ENCODE results near the gene PACS2. TPM values are rescaled to one million over a fixed set of nuclear protein-coding genes. Genes with fewer than 3 reads are reported as not detected.

The PACS2 gene
- total RNA-seq, 1 experiment from 2014 or later = 100 TPM

GRCh38 chr14:105389976-105390848 lies 75.7 kb downstream of the PACS2 start (continued):
- no peak for TF ChIP-seq ZNF219 (CRISPR knock-in tag; IDR thresholded peaks at IDR 0.05; ENCODE audit: borderline replicate concordance)

GRCh38 chr14:105390849-105391500 lies 76.4 kb downstream of the PACS2 start:
- H3K4me3 Mint-ChIP-seq = no peak overlapping the region
- no peaks in the 10 kb centered on the region for H3K9me3 Mint-ChIP-seq
- ChIA-PET CTCF (interaction anchor here (1.7 to 3.2 kb wide), 3 partner anchors 13 to 90 kb away, joined by 4 to 18 read pairs (median 9); no protein-coding TSS in a partner anchor), POLR2A (no interaction called here)
- DNase-seq (ENCODE audit: low spot score) (no peak), ATAC-seq (no peak)
- H3K27ac Mint-ChIP-seq = no peak overlapping the region
- TF ChIP-seq TP53 (CRISPR knock-in tag; IDR thresholded peaks at IDR 0.05) (no peak), SMAD3 (CRISPR knock-in tag; IDR thresholded peaks at IDR 0.05; ENCODE audit: borderline replicate concordance) (no peak), CBFB (CRISPR knock-in tag; IDR thresholded peaks at IDR 0.05; ENCODE audit: low read depth) (no peak), ZNF532 (CRISPR knock-in tag; IDR thresholded peaks at IDR 0.05; ENCODE audit: borderline replicate concordance) (no peak), GABPB1 (CRISPR knock-in tag; IDR thresholded peaks at IDR 0.05) (no peak), USF2 (CRISPR knock-in tag; IDR thresholded peaks at IDR 0.05) (no peak), FOXP1 (CRISPR knock-in tag; IDR thresholded peaks at IDR 0.05; ENCODE audit: borderline replicate concordance) (no peak), ZNF232 (CRISPR knock-in tag; IDR thresholded peaks at IDR 0.05) (no peak), JAZF1 (CRISPR knock-in tag; IDR thresholded peaks at IDR 0.05) (no peak), ZNF425 (CRISPR knock-in tag; conservative IDR thresholded peaks at IDR 0.05) (no peak), ZBTB21 (CRISPR knock-in tag; IDR thresholded peaks at IDR 0.05; ENCODE audit: borderline replicate concordance) (no peak), OVOL2 (CRISPR knock-in tag; IDR thresholded peaks at IDR 0.05; ENCODE audit: borderline replicate concordance) (no peak), ZNF416 (CRISPR knock-in tag; IDR thresholded peaks at IDR 0.05) (no peak), ATF3 (CRISPR knock-in tag; conservative IDR thresholded peaks at IDR 0.05) (no peak), KAT7 (CRISPR knock-in tag; IDR thresholded peaks at IDR 0.05; ENCODE audit: borderline replicate concordance) (no peak), IRF1 (CRISPR knock-in tag; IDR thresholded peaks at IDR 0.05) (no peak)
- TF ChIP-seq, protein P1, sequence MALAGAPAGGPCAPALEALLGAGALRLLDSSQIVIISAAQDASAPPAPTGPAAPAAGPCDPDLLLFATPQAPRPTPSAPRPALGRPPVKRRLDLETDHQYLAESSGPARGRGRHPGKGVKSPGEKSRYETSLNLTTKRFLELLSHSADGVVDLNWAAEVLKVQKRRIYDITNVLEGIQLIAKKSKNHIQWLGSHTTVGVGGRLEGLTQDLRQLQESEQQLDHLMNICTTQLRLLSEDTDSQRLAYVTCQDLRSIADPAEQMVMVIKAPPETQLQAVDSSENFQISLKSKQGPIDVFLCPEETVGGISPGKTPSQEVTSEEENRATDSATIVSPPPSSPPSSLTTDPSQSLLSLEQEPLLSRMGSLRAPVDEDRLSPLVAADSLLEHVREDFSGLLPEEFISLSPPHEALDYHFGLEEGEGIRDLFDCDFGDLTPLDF (CRISPR knock-in tag; IDR thresholded peaks at IDR 0.05) = no peak
- H3K36me3 Mint-ChIP-seq = peaks cover 3% of the 10 kb centered on the region; the same call in 1 of the 2 replicates
- no peaks in the 10 kb centered on the region for H3K27me3 Mint-ChIP-seq (ENCODE audit: low read depth)
- H3K4me1 Mint-ChIP-seq = no peaks in the 10 kb centered on the region
